Right atrium auricular region (tissue), 2 donors: ENCODE results near the gene ZBP1. TPM values are rescaled to one million over a fixed set of nuclear protein-coding genes. Genes with fewer than 3 reads are reported as not detected.

Experiments
- DNase-seq: peaks from one replicate; pipeline ENCODE4 v3.0.0-alpha.2; 2019; ENCODE audit warnings: low spot score
- H3K27ac ChIP-seq, 2 donors: fragments of 200-600 bp; sonication (generic); 1 replicate in 1 of 2; 2 replicates in 1 of 2; pipeline ENCODE4 v1.5.1; 2016 to 2019
- H3K27me3 ChIP-seq, 2 donors: fragments of 200-600 bp; sonication (generic); one replicate each; pipeline versions ENCODE4 v1.5.1 to v1.6.0; 2017 to 2019
- H3K36me3 ChIP-seq: fragments of 200-600 bp; sonication (generic); one replicate; pipeline ENCODE4 v1.5.1; 2016
- H3K4me1 ChIP-seq, 2 donors: fragments of 200-600 bp; sonication (generic); one replicate each; pipeline versions ENCODE4 v1.5.1 to v1.6.0; 2017 to 2019
- H3K4me3 ChIP-seq, 2 donors: fragments of 200-600 bp; sonication (generic); 1 replicate in 1 of 2; 2 replicates in 1 of 2; pipeline ENCODE4 v1.5.1; 2017 to 2019; ENCODE audit warnings: mild to moderate bottlenecking in 1 of 2, moderate library complexity in 1 of 2
- H3K9me3 ChIP-seq, 2 donors: fragments of 200-600 bp; sonication (generic); one replicate each; pipeline ENCODE4 v1.5.1; 2019
- CTCF ChIP-seq, 2 donors: fragments of 200-600 bp; sonication (generic); IDR thresholded peaks; one replicate each; pipeline ENCODE4 v1.5.1; 2019; ENCODE audit warnings: antibody characterized with exemption in 2 of 2
- total RNA-seq, 2 donors: library from RNA; depleted of rRNA; stranded (reverse); fragments of >200 nt; gene quantifications; one replicate each; pipeline ENCODE4 v1.1.0, GENCODE V29; 2016

The ZBP1 gene
- total RNA-seq, 2 donors from 2014 or later, result not detected

- Histone ChIP-seq H3K9me3 (no peaks in the 10 kb centered on the region), H3K36me3 (peaks cover 19% of the 10 kb centered on the region), H3K4me3 (no peak overlapping the region), H3K27ac (no peak overlapping the region), H3K4me1 (peaks cover 0 to 6% of the 10 kb centered on the region in 2 donors), H3K27me3 (no peaks in the 10 kb centered on the region)
- peak; percentile 32 for DNase-seq
- TF ChIP-seq CTCF (IDR thresholded peaks at IDR 0.05), result no peak
Measured at GRCh38 chr20:57650266-57650665, 30.0 kb upstream of the ZBP1 start.

GRCh38 chr20:57649617-57650015 is 29.4 kb upstream of the ZBP1 start:
- Histone ChIP-seq H3K4me3 (no peak overlapping the region), H3K27me3 (no peaks in the 10 kb centered on the region), H3K9me3 (peaks cover 0 to under 1% of the 10 kb centered on the region in 2 donors), H3K36me3 (peaks cover 19% of the 10 kb centered on the region), H3K4me1 (peaks cover 0 to 4% of the 10 kb centered on the region in 2 donors), H3K27ac (no peak overlapping the region)
- TF ChIP-seq CTCF (IDR thresholded peaks at IDR 0.05), result no peak
- peak; percentile 48 for DNase-seq

DNA sequence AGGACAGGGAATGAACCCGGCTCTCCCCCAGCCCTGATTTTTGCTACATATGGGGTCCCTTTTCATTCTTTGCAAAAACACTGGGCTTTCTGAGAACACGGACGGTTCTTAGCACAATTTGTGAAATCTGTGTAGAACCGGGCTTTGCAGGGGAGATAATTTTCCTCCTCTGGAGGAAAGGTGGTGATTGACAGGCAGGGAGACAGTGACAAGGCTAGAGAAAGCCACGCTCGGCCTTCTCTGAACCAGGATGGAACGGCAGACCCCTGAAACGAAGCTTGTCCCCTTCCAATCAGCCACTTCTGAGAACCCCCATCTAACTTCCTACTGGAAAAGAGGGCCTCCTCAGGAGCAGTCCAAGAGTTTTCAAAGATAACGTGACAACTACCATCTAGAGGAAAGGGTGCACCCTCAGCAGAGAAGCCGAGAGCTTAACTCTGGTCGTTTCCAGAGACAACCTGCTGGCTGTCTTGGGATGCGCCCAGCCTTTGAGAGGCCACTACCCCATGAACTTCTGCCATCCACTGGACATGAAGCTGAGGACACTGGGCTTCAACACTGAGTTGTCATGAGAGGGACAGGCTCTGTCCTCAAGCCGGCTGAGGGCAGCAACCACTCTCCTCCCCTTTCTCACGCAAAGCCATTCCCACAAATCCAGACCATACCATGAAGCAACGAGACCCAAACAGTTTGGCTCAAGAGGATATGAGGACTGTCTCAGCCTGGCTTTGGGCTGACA is 28.8 kb upstream of the ZBP1 start:
- no peak for TF ChIP-seq CTCF (IDR thresholded peaks at IDR 0.05)
- Histone ChIP-seq H3K27ac (no peak overlapping the region), H3K36me3 (peaks cover 19% of the 10 kb centered on the region), H3K27me3 (no peaks in the 10 kb centered on the region), H3K4me1 (no peaks in the 10 kb centered on the region), H3K4me3 (no peak overlapping the region), H3K9me3 (peaks cover 0 to 6% of the 10 kb centered on the region in 2 donors)
- DNase-seq, result peak; percentile 42

DNA sequence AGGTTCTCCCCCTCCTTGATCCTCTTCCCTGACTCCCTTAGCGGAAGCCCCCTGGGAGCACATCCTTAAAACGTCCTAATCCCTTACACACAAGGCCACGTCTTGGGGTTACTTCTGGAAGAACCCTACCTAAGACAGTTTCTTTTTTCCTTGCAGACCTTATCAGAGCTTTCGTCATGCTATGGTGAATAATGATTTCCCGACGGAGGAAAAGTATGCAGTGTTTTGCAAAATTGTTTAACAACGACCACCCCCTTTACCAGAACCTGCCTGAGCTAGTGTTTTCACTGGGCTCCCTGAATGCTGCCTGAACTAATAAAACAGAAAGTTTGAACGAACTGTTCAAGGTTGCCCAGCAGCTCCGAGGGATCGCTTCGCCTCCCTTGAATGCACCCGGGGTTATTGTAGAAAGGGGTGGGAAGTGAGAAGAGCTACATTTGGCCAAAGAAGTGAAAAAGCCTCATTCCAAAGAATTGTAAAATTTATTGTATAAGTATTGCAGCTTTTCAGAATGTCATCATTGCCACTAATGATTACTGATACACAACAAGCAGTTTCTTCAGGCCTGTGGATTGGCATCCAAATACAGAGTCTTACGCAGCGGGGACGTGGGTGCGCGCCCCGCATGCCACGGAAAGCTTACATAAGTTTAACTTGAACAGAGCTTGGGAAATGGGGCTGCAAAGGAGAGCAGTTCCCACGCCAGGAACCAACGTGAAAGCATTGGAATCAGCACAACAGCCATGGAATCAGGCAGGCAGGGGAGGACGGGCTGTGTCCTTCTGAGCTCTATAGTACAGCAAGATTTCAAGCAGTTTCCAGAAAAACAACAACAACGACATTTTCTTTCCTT is 27.9 kb upstream of the ZBP1 start:
- H3K36me3 ChIP-seq, result peaks cover 13% of the 10 kb centered on the region
- H3K27me3 ChIP-seq, result no peaks in the 10 kb centered on the region
- no peak overlapping the region for H3K27ac ChIP-seq
- no peak for DNase-seq
- H3K4me1 ChIP-seq, result no peaks in the 10 kb centered on the region
- no peak for TF ChIP-seq CTCF (IDR thresholded peaks at IDR 0.05)
- no peak overlapping the region for H3K4me3 ChIP-seq
- H3K9me3 ChIP-seq, result peaks cover 0 to 15% of the 10 kb centered on the region in 2 donors

DNA sequence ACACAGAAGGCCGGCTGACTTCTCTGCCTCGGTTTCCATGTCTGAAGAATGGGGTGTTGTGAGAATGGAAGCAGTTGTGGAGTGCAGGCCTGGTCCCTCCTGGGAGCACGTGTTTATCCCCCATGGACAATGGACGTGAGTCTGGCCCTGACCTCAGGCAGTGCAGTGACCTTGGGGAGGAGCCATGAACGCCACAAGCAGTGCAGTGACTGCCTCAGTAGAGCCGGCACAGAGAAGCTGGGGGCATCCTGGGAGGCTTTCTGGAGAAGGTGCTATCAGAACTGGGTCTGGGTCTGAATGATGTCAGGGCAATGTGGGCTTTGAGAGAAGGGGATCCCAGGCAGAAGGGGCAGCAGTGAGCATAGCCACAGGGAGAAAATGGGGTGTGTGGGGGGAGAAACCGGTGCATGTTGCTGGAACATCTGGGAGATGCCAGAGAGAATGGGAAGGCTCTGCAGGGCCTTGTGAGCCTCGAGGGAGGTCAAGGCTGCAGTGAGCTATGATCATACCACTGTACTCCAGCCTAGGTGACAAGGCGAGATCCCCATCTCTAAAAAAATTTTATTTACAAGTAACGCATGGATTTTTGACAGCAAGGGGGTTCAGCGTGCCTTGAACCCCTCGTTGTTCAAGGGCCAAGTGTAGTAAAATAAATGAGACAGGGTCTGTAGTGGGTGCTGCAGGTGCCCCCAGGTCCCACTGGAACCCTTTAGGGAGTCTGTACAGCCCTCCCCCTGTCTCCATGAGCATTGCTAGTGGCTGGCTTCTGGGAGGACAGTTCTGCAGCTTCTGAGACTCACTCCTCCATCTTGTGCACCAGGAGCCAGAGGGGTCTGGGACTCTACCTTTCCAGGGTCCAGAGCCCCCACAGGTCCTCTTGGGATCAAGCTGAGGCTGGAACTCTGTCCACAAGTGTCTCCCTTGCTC is 27.0 kb upstream of the ZBP1 start:
- H3K4me3 ChIP-seq, result no peak overlapping the region
- no peak for TF ChIP-seq CTCF (IDR thresholded peaks at IDR 0.05)
- H3K27me3 ChIP-seq, result no peaks in the 10 kb centered on the region
- peaks cover 6% of the 10 kb centered on the region for H3K36me3 ChIP-seq
- peak; percentile 38 for DNase-seq
- H3K4me1 ChIP-seq, result no peaks in the 10 kb centered on the region
- peaks cover 0 to 15% of the 10 kb centered on the region in 2 donors for H3K9me3 ChIP-seq
- H3K27ac ChIP-seq, result no peak overlapping the region
